ENCODE measurements around the gene ATP6V1F.

ATP6V1F gene

DNA sequence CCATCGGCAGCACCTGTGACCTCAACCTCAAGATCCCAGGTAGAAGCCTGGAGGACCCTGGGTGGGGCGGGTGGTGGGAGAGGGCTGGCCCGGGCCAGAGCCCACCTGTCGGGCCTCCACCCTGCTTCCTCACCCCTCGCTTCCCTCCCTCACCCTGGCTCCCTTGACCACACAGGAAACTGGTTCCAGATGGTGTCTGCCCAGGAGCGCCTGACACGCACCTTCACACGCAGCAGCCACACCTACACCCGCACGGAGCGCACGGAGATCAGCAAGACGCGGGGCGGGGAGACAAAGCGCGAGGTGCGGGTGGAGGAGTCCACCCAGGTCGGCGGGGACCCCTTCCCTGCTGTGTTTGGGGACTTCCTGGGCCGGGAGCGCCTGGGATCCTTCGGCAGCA lies 8.9 kb upstream of the ATP6V1F start:
- DNase-seq: no peak
- no peak overlapping the region for H3K27ac ChIP-seq
- no peaks in the 10 kb centered on the region for H3K27me3 ChIP-seq
- no peak overlapping the region for H3K4me3 ChIP-seq
- intact Hi-C loops (cut with DNase I; ENCODE audit: low total_unique reads): no loop called here
- peaks cover 2 to 10% (median 7%) of the 10 kb centered on the region in 4 donors for H3K4me1 ChIP-seq
- peaks cover 63 to 82% (median 81%) of the 10 kb centered on the region in 3 donors for H3K36me3 ChIP-seq
- TF ChIP-seq, protein P1, sequence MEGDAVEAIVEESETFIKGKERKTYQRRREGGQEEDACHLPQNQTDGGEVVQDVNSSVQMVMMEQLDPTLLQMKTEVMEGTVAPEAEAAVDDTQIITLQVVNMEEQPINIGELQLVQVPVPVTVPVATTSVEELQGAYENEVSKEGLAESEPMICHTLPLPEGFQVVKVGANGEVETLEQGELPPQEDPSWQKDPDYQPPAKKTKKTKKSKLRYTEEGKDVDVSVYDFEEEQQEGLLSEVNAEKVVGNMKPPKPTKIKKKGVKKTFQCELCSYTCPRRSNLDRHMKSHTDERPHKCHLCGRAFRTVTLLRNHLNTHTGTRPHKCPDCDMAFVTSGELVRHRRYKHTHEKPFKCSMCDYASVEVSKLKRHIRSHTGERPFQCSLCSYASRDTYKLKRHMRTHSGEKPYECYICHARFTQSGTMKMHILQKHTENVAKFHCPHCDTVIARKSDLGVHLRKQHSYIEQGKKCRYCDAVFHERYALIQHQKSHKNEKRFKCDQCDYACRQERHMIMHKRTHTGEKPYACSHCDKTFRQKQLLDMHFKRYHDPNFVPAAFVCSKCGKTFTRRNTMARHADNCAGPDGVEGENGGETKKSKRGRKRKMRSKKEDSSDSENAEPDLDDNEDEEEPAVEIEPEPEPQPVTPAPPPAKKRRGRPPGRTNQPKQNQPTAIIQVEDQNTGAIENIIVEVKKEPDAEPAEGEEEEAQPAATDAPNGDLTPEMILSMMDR (IDR thresholded peaks at IDR 0.05): no peak
- no peaks in the 10 kb centered on the region for H3K9me3 ChIP-seq

- TF ChIP-seq, protein P1 (IDR thresholded peaks at IDR 0.05): no peak
- Histone ChIP-seq H3K36me3 (peaks cover 57 to 76% (median 75%) of the 10 kb centered on the region in 3 donors), H3K4me3 (no peak overlapping the region), H3K27me3 (no peaks in the 10 kb centered on the region), H3K27ac (no peak overlapping the region), H3K4me1 (peaks cover 8 to 16% (median 13%) of the 10 kb centered on the region in 4 donors), H3K9me3 (no peaks in the 10 kb centered on the region)
- DNase-seq: no peak
- intact Hi-C loops (cut with DNase I; ENCODE audit: low total_unique reads): no loop called here
These were observed 8.3 kb upstream of the ATP6V1F start for GRCh38 chr7:128854396-128854795.

DNA sequence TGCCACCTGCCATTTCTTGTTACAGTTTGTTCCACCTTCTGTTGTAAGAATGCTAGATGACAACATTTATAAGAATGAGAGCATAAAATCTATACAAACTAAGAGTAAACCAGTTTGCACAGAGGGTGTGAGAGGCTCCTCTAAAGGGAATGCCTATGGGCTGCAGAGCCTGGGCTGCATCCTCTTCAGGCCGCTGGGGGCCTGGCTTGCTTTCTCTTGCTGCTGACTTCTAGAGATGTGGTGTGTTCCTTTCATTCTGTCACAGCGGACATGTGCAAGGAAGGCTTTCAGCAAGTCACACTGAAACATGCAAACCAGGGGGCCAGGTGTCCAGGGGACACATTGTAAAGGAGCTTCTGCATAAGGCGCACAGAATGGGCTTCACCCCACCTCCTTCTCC lies 7.1 kb upstream of the ATP6V1F start:
- peaks cover 46 to 64% (median 64%) of the 10 kb centered on the region in 3 donors for H3K36me3 ChIP-seq
- H3K4me1 ChIP-seq: peaks cover 13 to 27% (median 24%) of the 10 kb centered on the region in 4 donors
- no peaks in the 10 kb centered on the region for H3K27me3 ChIP-seq

DNA sequence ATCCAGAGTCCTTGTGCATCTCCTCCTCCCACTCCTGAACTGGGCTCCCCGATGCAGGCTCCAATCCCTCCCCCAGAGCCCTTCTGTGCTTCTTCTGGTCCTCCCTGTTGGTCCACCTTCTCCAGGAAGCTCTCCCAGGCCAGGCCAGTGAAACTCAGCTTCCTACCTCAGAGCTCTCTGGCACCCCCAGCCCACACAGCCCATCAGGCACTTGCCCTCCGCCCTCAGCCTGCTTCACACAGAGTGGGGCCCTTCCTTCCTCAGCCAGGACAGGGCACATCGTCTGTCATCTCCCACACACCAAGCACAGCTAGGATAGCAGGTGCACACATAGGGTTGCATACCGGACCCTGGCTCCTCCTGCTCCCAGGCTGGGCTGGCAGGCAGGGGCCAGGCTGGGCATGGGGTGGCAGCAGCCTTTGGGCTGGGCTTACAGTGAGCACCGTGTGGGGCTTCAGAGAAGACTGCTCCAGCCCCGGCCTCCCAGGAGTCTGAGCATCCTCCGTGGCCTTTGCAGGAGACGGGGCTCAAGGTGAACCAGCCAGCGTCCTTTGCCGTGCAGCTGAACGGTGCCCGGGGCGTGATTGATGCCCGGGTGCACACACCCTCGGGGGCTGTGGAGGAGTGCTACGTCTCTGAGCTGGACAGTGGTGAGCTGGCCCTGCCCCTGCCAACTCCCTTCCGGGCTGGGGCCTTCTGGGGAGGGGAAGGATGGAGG lies 6.5 kb upstream of the ATP6V1F start:
- TF ChIP-seq, protein P1 (IDR thresholded peaks at IDR 0.05): no peak

More for the DNA sequence above, 7.1 kb upstream of the ATP6V1F start:
- Histone ChIP-seq H3K4me3 (no peak overlapping the region), H3K9me3 (no peaks in the 10 kb centered on the region), H3K27ac (no peak overlapping the region)
- no peak for DNase-seq
- TF ChIP-seq, protein P1 (IDR thresholded peaks at IDR 0.05): no peak
- intact Hi-C loops (cut with DNase I; ENCODE audit: low total_unique reads): no loop called here

DNA sequence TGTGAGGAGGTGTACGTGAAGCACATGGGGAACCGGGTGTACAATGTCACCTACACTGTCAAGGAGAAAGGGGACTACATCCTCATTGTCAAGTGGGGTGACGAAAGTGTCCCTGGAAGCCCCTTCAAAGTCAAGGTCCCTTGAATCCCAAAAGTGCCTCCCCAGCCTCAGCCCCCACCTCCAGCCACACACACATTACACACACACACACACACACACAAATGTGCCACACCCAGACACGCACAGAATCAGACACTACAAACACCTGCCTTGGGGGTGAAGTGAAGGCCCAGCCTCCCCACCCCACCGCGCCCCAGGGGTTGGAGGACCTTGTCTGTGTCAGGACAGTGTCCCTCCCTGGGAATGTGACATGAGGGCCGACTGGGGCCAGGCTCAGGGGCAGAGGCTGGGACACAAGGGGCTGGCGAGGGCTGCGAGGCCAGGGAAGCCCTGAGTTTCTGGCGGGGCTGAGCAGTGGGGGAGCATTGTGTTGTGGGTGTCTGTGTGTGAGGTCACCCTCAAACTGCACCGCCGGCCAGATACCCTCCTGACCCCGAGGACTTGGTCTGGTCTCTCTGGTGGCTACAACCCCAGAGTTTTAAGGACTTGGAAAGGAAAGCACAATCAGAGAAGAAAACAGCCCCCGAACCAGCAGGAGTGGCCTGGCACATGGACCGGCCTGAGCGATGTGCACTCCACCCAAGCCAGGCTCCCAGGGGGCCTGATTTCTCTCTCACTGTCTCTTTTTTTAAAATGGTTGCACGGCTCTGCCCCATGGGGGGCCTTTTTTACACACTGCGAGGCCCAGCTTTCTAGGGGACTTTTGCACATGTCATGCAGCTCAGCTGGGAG lies 4.0 kb upstream of the ATP6V1F start:
- intact Hi-C loops (cut with DNase I; ENCODE audit: low total_unique reads): no loop called here
- TF ChIP-seq, protein P1 (IDR thresholded peaks at IDR 0.05): no peak
- Histone ChIP-seq H3K4me1 (peaks cover 13 to 41% (median 32%) of the 10 kb centered on the region in 4 donors), H3K27ac (peak overlapping the region; percentile 89 to 94), H3K9me3 (no peaks in the 10 kb centered on the region), H3K4me3 (no peak overlapping the region), H3K36me3 (peaks cover 18 to 35% (median 34%) of the 10 kb centered on the region in 3 donors), H3K27me3 (no peaks in the 10 kb centered on the region)
- peak; percentile 76 to 92 for DNase-seq

More for the DNA sequence above, 6.5 kb upstream of the ATP6V1F start:
- DNase-seq: no peak
- Histone ChIP-seq H3K36me3 (peaks cover 40 to 58% (median 58%) of the 10 kb centered on the region in 3 donors), H3K4me3 (no peak overlapping the region), H3K9me3 (no peaks in the 10 kb centered on the region), H3K27ac (peak overlapping the region in 1 of 2 donors; percentile 38), H3K27me3 (no peaks in the 10 kb centered on the region), H3K4me1 (peaks cover 13 to 29% (median 24%) of the 10 kb centered on the region in 4 donors)
- intact Hi-C loops (cut with DNase I; ENCODE audit: low total_unique reads): no loop called here
